ENCODE data around the gene SCRN1.

- TF ChIP-seq POLR2AphosphoS5 (IDR thresholded peaks at IDR 0.05) (no peak), CTCF (IDR thresholded peaks at IDR 0.05) (no peak), POLR2A (IDR thresholded peaks at IDR 0.05) (no peak)
Observed at GRCh38 chr7:29962035-29962434, 27.6 kb downstream of the SCRN1 start.

Measured in prostate gland (tissue), 2 donors.